Natural killer cell treated with Interleukin-12 subunit alpha and Interleukin-12 subunit beta and Interleukin-15 and Interleukin-18, amount 100 ng/mL, for 72 hours (primary cell): ENCODE measurements around the gene RNF32. TPM values are rescaled to one million over a fixed set of nuclear protein-coding genes. Genes with fewer than 3 reads are reported as not detected.

Experiments
- ATAC-seq, 2 donors: fragments of 150-1000 bp; cut with Tn5 transposase in 1 of 2; sonication (Bioruptor Pico), chemical (Tn5 transposase) in 1 of 2; 2 replicates each; pipeline ENCODE4 v1.10.0; 2021
- DNase-seq: peaks from one replicate; pipeline ENCODE4 v3.0.0; 2022; ENCODE audit warnings: low spot score
- H3K27ac Mint-ChIP-seq, 2 donors: 1 replicate in 1 of 2; 2 replicates in 1 of 2; pipeline ENCODE4 v1.8.0; 2022; ENCODE audit warnings: mixed read lengths in 2 of 2, mild to moderate bottlenecking in 1 of 2, moderate library complexity in 1 of 2
- H3K27me3 Mint-ChIP-seq, 2 donors: 1 replicate in 1 of 2; 2 replicates in 1 of 2; pipeline ENCODE4 v1.8.0; 2022; ENCODE audit warnings: mixed read lengths in 2 of 2
- H3K36me3 Mint-ChIP-seq: one replicate; pipeline ENCODE4 v1.8.0; 2022; ENCODE audit warnings: mixed read lengths
- H3K4me1 Mint-ChIP-seq, 2 donors: 1 replicate in 1 of 2; 2 replicates in 1 of 2; pipeline ENCODE4 v1.8.0; 2022; ENCODE audit warnings: low read depth in 2 of 2, mixed read lengths in 2 of 2, mild to moderate bottlenecking in 1 of 2
- H3K4me3 Mint-ChIP-seq: one replicate; pipeline ENCODE4 v1.8.0; 2022; ENCODE audit warnings: mixed read lengths
- H3K9me3 Mint-ChIP-seq: 2 replicates; pipeline ENCODE4 v1.8.0; 2022; ENCODE audit warnings: mixed read lengths
- total RNA-seq, 2 donors: library from RNA; stranded (reverse); gene quantifications; one replicate each; pipeline ENCODE4 v1.2.3, GENCODE V29; 2022

Gene RNF32
- total RNA-seq, 2 donors from 2014 or later = not detected

DNA sequence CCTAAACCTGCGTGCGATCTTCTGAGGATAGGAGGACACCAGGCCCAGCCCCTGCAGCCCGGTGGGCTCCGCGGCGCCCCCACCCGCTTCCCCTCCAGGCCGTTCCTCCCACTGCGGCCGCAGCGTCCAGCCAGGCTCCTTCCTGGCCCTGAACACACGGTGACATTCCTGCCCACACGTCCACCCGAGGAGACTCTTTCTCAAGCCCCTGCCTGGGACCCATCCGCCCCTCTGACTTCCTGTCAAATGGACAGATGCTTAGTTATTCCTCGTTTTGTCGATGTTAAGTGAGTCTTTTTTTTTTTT lies 32.4 kb upstream of the RNF32 start:
- Mint-ChIP-seq H3K4me3 (no peak overlapping the region), H3K27ac (no peak overlapping the region), H3K9me3 (no peaks in the 10 kb centered on the region), H3K36me3 (no peaks in the 10 kb centered on the region), H3K27me3 (peaks cover 11 to 23% of the 10 kb centered on the region in 2 donors), H3K4me1 (peaks cover 8 to 13% of the 10 kb centered on the region in 2 donors)
- no peak for ATAC-seq
- no peak for DNase-seq

DNA sequence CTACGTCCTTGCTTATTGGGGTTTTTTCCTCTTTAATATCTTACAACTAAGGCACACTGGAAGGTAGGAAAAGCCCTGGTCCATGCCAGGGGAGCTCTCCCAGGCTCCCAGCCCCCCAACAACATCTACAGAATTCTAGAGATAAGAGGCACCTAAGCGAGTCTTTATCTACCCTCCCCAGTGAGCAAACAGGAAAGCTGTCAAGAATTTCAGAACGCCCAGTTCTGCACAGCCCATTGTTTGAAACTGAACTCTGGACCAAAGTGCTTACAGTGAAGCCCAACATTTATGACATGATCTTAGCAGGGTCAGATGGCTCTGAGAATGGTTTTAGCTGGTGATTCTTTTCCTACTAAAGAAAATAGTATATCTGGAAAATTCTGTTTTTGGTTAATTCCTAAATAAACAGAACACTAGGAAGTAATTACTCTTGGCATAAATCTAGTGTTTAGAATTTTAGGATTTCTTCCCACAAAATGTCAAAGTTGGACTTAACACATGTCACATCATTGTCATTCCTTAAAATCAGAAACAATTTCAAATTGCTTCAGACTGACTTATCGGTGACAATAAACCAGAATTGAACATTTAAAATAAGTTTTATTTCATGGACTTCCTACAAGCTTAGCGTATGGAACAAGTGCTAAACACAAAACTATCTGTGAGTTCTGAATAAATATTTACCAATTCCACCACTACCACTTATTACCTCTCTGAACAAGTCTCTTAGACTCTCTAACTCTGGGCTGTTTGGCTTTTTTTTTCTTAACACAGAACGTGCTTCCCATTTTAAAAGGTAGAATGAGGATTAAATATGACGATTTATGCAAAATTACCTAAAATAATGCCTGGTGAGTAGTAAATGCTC lies 31.3 kb upstream of the RNF32 start:
- Mint-ChIP-seq H3K9me3 (no peaks in the 10 kb centered on the region), H3K27ac (no peak overlapping the region), H3K4me1 (peaks cover 11 to 15% of the 10 kb centered on the region in 2 donors), H3K4me3 (no peak overlapping the region), H3K36me3 (no peaks in the 10 kb centered on the region), H3K27me3 (peaks cover 14 to 25% of the 10 kb centered on the region in 2 donors)
- DNase-seq (no peak), ATAC-seq (no peak)

DNA sequence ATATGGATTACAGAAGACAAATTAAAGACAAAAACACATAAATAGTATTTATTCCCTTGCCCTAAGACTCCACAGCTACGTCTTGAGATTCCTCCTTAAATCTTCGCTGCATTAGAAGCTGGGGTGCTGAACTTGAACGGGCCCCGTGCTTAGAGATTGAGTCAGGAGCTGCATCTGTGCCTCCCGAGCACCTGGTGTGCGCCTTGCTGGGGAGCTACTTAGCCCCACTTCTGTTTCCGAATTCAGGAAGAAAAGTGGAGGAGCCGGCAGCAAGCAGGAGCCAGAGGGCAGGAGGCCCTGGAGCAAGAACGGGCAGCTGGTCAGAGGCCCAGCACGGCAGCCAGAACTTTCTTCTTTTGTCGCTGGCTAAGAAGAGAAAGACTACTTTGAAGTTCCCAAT lies 30.4 kb upstream of the RNF32 start:
- H3K36me3 Mint-ChIP-seq = no peaks in the 10 kb centered on the region
- H3K27me3 Mint-ChIP-seq = peaks cover 20 to 28% of the 10 kb centered on the region in 2 donors
- no peak for DNase-seq
- H3K4me1 Mint-ChIP-seq = peaks cover 11 to 15% of the 10 kb centered on the region in 2 donors
- H3K4me3 Mint-ChIP-seq = no peak overlapping the region
- ATAC-seq = no peak
- H3K9me3 Mint-ChIP-seq = no peaks in the 10 kb centered on the region
- H3K27ac Mint-ChIP-seq = no peak overlapping the region

- Mint-ChIP-seq H3K27ac (no peak overlapping the region), H3K9me3 (no peaks in the 10 kb centered on the region), H3K4me1 (peaks cover 11 to 15% of the 10 kb centered on the region in 2 donors), H3K4me3 (no peak overlapping the region), H3K27me3 (peaks cover 22 to 27% of the 10 kb centered on the region in 2 donors), H3K36me3 (no peaks in the 10 kb centered on the region)
- ATAC-seq = no peak
- DNase-seq = no peak
Measured at GRCh38 chr7:156610601-156611000, 30.0 kb upstream of the RNF32 start.

DNA sequence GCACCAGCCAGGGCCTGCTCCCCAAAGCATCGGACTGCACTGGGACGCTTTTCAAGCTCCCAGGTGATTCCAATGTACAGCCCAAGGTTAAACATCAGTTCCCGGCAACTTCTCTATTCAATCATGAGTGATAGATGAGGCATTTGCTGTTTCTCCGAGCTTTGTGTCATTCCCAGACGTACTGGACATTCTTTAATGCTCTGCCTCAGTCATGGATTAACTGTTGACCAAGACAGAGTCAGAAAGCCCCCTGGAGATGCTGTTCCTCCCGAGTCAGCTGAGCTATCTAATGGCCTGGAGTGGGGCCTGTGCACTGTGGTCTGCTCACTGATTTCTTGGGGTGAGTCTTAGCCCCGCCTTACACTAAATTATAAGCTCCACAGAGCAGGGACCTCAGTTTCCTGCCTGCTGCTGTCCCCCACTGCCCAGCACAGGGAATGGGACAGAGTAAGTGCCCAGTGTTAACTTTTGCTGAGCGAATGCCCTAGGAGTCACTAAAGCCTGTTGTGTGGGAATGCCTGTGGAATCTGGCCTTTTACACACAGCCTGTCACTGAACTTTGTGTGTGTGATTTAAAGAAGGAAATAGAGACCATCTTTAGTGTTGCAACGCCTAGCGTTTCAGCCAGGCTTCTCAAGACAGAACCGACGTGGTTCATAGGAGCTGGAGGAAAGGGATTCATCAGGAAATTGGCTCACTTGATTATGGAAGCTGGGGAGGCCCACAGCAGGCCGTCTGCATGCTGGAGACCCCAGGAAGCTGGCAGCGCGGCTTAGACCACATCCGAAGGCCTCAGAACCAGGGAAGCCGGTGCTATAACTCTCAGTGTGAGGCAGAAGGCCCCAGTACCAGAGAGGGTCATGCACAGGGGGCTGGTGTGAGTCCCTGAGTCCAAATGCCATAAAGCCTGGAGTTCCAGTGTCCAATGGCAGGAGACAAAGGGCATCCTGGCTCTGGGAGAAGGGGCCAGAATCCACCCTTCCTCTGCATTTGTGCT lies 29.3 kb upstream of the RNF32 start:
- no peak overlapping the region for H3K4me3 Mint-ChIP-seq
- ATAC-seq (no peak), DNase-seq (no peak)
- no peaks in the 10 kb centered on the region for H3K36me3 Mint-ChIP-seq
- H3K27ac Mint-ChIP-seq = no peak overlapping the region
- no peaks in the 10 kb centered on the region for H3K9me3 Mint-ChIP-seq
- peaks cover 27 to 32% of the 10 kb centered on the region in 2 donors for H3K27me3 Mint-ChIP-seq
- H3K4me1 Mint-ChIP-seq = peaks cover 11 to 15% of the 10 kb centered on the region in 2 donors

GRCh38 chr7:156612930-156613329 lies 27.6 kb upstream of the RNF32 start:
- no peak overlapping the region for H3K4me3 Mint-ChIP-seq
- H3K9me3 Mint-ChIP-seq = no peaks in the 10 kb centered on the region
- DNase-seq (no peak), ATAC-seq (peak; percentile 44 to 74)
- peaks cover 37 to 39% of the 10 kb centered on the region in 2 donors for H3K27me3 Mint-ChIP-seq
- H3K36me3 Mint-ChIP-seq = no peaks in the 10 kb centered on the region
- H3K27ac Mint-ChIP-seq = no peak overlapping the region
- peaks cover 11 to 15% of the 10 kb centered on the region in 2 donors for H3K4me1 Mint-ChIP-seq

GRCh38 chr7:156614434-156615264 lies 25.9 kb upstream of the RNF32 start:
- ATAC-seq (no peak), DNase-seq (no peak)
- Mint-ChIP-seq H3K9me3 (no peaks in the 10 kb centered on the region), H3K27me3 (peaks cover 37 to 38% of the 10 kb centered on the region in 2 donors), H3K4me3 (no peak overlapping the region), H3K4me1 (peaks cover 11 to 15% of the 10 kb centered on the region in 2 donors), H3K36me3 (no peaks in the 10 kb centered on the region), H3K27ac (no peak overlapping the region)

DNA sequence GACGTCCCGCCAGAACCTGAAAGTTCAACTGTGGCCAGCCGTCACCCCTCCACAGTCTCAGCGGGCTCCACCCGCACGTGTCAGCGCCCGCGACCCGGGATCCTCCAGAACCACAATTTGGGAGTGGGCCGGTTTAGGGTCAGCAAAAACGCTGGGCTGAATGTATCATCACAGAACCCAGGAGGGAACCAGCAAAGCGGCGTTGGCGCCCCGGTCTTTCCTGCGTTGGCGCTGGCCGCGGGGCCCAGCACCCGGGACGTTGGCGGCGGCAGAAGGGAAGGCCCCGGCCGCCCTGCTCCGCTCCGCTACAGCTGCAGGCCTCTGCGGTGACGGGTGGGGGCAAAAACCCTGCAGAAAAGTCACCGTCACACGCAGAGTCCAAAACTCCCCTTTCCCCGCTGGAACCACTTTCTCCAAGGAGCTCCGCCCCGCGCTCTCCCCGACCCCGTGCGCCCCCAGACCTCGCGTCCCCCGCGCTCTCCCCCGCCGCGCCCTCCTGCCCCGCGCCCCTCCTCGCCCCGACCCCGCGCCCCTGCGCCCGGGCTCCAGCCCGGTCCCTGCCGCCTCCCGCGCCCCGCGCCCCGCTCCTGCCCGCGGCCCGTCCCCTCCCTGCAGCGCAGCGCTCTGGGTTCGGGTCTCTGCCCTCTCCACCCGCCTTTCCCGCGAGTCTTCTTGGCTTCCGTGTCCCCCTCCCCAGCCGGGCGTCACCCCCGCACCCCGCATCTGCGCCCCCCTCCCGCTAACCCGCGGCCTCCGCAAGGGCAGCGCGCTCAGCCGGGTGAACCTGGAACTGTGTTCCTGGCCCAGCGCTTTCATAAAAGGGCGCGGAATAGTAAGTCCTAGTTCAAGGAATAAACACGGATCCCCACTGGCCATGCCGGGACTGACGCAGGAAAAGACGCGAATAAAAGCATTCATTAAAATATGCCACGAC lies 24.0 kb upstream of the RNF32 start:
- Mint-ChIP-seq H3K4me3 (no peak overlapping the region), H3K9me3 (no peaks in the 10 kb centered on the region), H3K27me3 (peaks cover 49 to 51% of the 10 kb centered on the region in 2 donors), H3K4me1 (peaks cover 11 to 15% of the 10 kb centered on the region in 2 donors), H3K27ac (no peak overlapping the region), H3K36me3 (no peaks in the 10 kb centered on the region)
- DNase-seq (no peak), ATAC-seq (peak in 1 of 2 donors; percentile 28)

DNA sequence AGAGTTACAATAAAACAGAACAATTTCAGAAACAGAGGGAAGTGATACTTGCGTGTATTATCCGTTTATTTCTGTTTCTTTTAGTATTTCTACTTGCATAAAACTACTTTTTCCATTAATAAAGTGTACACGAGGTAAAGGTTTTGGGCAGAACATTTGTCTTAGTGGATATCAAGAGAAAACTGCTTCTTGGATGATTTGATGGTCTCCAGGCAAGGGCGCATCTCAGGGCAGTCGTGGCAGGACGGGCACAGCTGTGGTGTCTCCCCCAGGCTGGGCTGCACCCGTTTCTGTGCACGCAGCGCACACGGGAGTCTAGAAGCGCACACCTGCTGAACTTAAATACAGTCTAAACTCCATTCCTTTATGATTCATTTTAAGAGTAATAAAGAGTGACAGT lies 23.4 kb upstream of the RNF32 start:
- H3K4me1 Mint-ChIP-seq = peaks cover 11% of the 10 kb centered on the region in 2 donors
- no peak for ATAC-seq
- DNase-seq = no peak
- no peak overlapping the region for H3K27ac Mint-ChIP-seq
- H3K27me3 Mint-ChIP-seq = peaks cover 51 to 58% of the 10 kb centered on the region in 2 donors
- no peak overlapping the region for H3K4me3 Mint-ChIP-seq
- H3K9me3 Mint-ChIP-seq = no peaks in the 10 kb centered on the region
- H3K36me3 Mint-ChIP-seq = no peaks in the 10 kb centered on the region

- no peak overlapping the region for H3K4me3 Mint-ChIP-seq
- H3K27me3 Mint-ChIP-seq = peaks cover 50 to 63% of the 10 kb centered on the region in 2 donors
- H3K4me1 Mint-ChIP-seq = peaks cover 1% of the 10 kb centered on the region in 2 donors
- ATAC-seq (no peak), DNase-seq (no peak)
- no peak overlapping the region for H3K27ac Mint-ChIP-seq
- H3K36me3 Mint-ChIP-seq = no peaks in the 10 kb centered on the region
- H3K9me3 Mint-ChIP-seq = no peaks in the 10 kb centered on the region
Measured at GRCh38 chr7:156618078-156618779, 22.3 kb upstream of the RNF32 start.

DNA sequence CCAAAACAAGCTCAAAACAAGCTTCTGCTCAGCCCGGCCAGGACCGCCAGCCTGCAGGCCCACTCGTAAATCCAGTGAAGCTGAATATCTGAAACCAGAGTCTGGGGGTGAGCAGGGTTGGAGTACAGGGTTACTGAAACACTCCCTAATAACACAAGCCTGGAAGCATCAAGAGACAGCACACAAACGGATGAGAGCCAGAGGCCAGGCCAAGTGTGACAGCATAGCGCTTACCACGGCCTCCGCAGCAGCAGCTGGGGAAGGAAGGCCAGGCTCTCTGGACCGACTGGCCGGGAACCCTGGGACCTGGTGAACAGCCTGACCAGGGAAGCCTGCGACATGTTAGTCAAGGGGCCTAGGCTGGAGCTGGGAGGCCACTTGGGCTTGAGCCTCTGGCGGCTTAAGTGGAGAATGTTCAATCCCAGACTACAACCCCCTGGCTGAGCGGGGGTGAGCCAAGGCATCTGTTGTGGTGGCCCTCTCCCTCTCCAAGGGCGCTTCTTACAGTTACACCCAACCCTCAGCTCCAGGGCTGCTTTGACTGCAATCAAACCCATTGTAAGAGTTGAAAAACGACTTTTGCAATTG lies 21.7 kb upstream of the RNF32 start:
- no peaks in the 10 kb centered on the region for H3K9me3 Mint-ChIP-seq
- no peaks in the 10 kb centered on the region for H3K4me1 Mint-ChIP-seq
- DNase-seq = no peak
- no peak overlapping the region for H3K27ac Mint-ChIP-seq
- no peak overlapping the region for H3K4me3 Mint-ChIP-seq
- H3K27me3 Mint-ChIP-seq = peaks cover 52 to 69% of the 10 kb centered on the region in 2 donors
- no peaks in the 10 kb centered on the region for H3K36me3 Mint-ChIP-seq
- no peak for ATAC-seq
